Measurements from ENCODE around the gene SYT17.

Gene SYT17

GRCh38 chr16:19235478-19235877 is 67.4 kb downstream of the SYT17 start:
- Mint-ChIP-seq H3K4me1 (ENCODE audit: low read depth) (no peaks in the 10 kb centered on the region), H3K36me3 (ENCODE audit: low read depth) (peaks cover 2% of the 10 kb centered on the region), H3K9me3 (peaks cover 29% of the 10 kb centered on the region), H3K27ac (no peak overlapping the region), H3K27me3 (ENCODE audit: low read depth) (no peaks in the 10 kb centered on the region), H3K4me3 (no peak overlapping the region)

GRCh38 chr16:19235886-19236285 is 67.8 kb downstream of the SYT17 start:
- Mint-ChIP-seq H3K4me1 (ENCODE audit: low read depth) (no peaks in the 10 kb centered on the region), H3K27ac (no peak overlapping the region), H3K9me3 (peaks cover 29% of the 10 kb centered on the region), H3K36me3 (ENCODE audit: low read depth) (peaks cover 2% of the 10 kb centered on the region), H3K4me3 (no peak overlapping the region), H3K27me3 (ENCODE audit: low read depth) (no peaks in the 10 kb centered on the region)

- H3K4me3 Mint-ChIP-seq, result no peak overlapping the region
- no peaks in the 10 kb centered on the region for H3K27me3 Mint-ChIP-seq (ENCODE audit: low read depth)
- peaks cover 29% of the 10 kb centered on the region for H3K9me3 Mint-ChIP-seq
- no peaks in the 10 kb centered on the region for H3K4me1 Mint-ChIP-seq (ENCODE audit: low read depth)
- H3K36me3 Mint-ChIP-seq (ENCODE audit: low read depth), result peaks cover 2% of the 10 kb centered on the region
- no peak overlapping the region for H3K27ac Mint-ChIP-seq
Measured at GRCh38 chr16:19236561-19237209, 68.6 kb downstream of the SYT17 start.

- H3K9me3 Mint-ChIP-seq, result peaks cover 29% of the 10 kb centered on the region
- no peaks in the 10 kb centered on the region for H3K27me3 Mint-ChIP-seq (ENCODE audit: low read depth)
- H3K4me3 Mint-ChIP-seq, result no peak overlapping the region
- H3K4me1 Mint-ChIP-seq (ENCODE audit: low read depth), result no peaks in the 10 kb centered on the region
- no peak overlapping the region for H3K27ac Mint-ChIP-seq
- H3K36me3 Mint-ChIP-seq (ENCODE audit: low read depth), result peaks cover 2% of the 10 kb centered on the region
Measured at GRCh38 chr16:19238406-19238805, 70.4 kb downstream of the SYT17 start.

GRCh38 chr16:19239511-19240155 is 71.6 kb downstream of the SYT17 start:
- H3K27ac Mint-ChIP-seq, result no peak overlapping the region
- peaks cover 26% of the 10 kb centered on the region for H3K9me3 Mint-ChIP-seq
- peaks cover 2% of the 10 kb centered on the region for H3K36me3 Mint-ChIP-seq (ENCODE audit: low read depth)
- no peak overlapping the region for H3K4me3 Mint-ChIP-seq
- H3K4me1 Mint-ChIP-seq (ENCODE audit: low read depth), result no peaks in the 10 kb centered on the region
- H3K27me3 Mint-ChIP-seq (ENCODE audit: low read depth), result no peaks in the 10 kb centered on the region

- H3K36me3 Mint-ChIP-seq (ENCODE audit: low read depth), result no peaks in the 10 kb centered on the region
- no peak overlapping the region for H3K27ac Mint-ChIP-seq
- no peaks in the 10 kb centered on the region for H3K4me1 Mint-ChIP-seq (ENCODE audit: low read depth)
- peaks cover 18% of the 10 kb centered on the region for H3K9me3 Mint-ChIP-seq
- no peaks in the 10 kb centered on the region for H3K27me3 Mint-ChIP-seq (ENCODE audit: low read depth)
- no peak overlapping the region for H3K4me3 Mint-ChIP-seq
Measured at GRCh38 chr16:19240494-19240893, 72.5 kb downstream of the SYT17 start.

- Mint-ChIP-seq H3K27ac (no peak overlapping the region), H3K4me3 (no peak overlapping the region), H3K4me1 (ENCODE audit: low read depth) (no peaks in the 10 kb centered on the region), H3K27me3 (ENCODE audit: low read depth) (no peaks in the 10 kb centered on the region), H3K9me3 (peaks cover 12% of the 10 kb centered on the region), H3K36me3 (ENCODE audit: low read depth) (no peaks in the 10 kb centered on the region)
Measured at GRCh38 chr16:19241512-19241911, 73.5 kb downstream of the SYT17 start.

GRCh38 chr16:19242186-19242585 is 74.1 kb downstream of the SYT17 start:
- H3K36me3 Mint-ChIP-seq (ENCODE audit: low read depth), result no peaks in the 10 kb centered on the region
- no peaks in the 10 kb centered on the region for H3K27me3 Mint-ChIP-seq (ENCODE audit: low read depth)
- H3K27ac Mint-ChIP-seq, result no peak overlapping the region
- H3K4me3 Mint-ChIP-seq, result no peak overlapping the region
- H3K9me3 Mint-ChIP-seq, result peaks cover 12% of the 10 kb centered on the region
- H3K4me1 Mint-ChIP-seq (ENCODE audit: low read depth), result no peaks in the 10 kb centered on the region

- Mint-ChIP-seq H3K36me3 (ENCODE audit: low read depth) (no peaks in the 10 kb centered on the region), H3K27ac (no peak overlapping the region), H3K27me3 (ENCODE audit: low read depth) (no peaks in the 10 kb centered on the region), H3K4me1 (ENCODE audit: low read depth) (no peaks in the 10 kb centered on the region), H3K4me3 (no peak overlapping the region), H3K9me3 (peaks cover 5% of the 10 kb centered on the region)
Measured at GRCh38 chr16:19242987-19243575, 75.0 kb downstream of the SYT17 start.

GRCh38 chr16:19245326-19245925 is 77.4 kb downstream of the SYT17 start:
- no peaks in the 10 kb centered on the region for H3K27me3 Mint-ChIP-seq (ENCODE audit: low read depth)
- H3K27ac Mint-ChIP-seq, result no peak overlapping the region
- no peaks in the 10 kb centered on the region for H3K4me1 Mint-ChIP-seq (ENCODE audit: low read depth)
- no peak overlapping the region for H3K4me3 Mint-ChIP-seq
- no peaks in the 10 kb centered on the region for H3K36me3 Mint-ChIP-seq (ENCODE audit: low read depth)
- H3K9me3 Mint-ChIP-seq, result no peaks in the 10 kb centered on the region

GRCh38 chr16:19252904-19253303 is 84.9 kb downstream of the SYT17 start:
- Mint-ChIP-seq H3K27ac (no peak overlapping the region), H3K9me3 (no peaks in the 10 kb centered on the region), H3K4me3 (no peak overlapping the region), H3K27me3 (ENCODE audit: low read depth) (no peaks in the 10 kb centered on the region), H3K4me1 (ENCODE audit: low read depth) (no peaks in the 10 kb centered on the region), H3K36me3 (ENCODE audit: low read depth) (no peaks in the 10 kb centered on the region)

- H3K4me3 Mint-ChIP-seq, result no peak overlapping the region
- no peaks in the 10 kb centered on the region for H3K4me1 Mint-ChIP-seq (ENCODE audit: low read depth)
- no peak overlapping the region for H3K27ac Mint-ChIP-seq
- no peaks in the 10 kb centered on the region for H3K36me3 Mint-ChIP-seq (ENCODE audit: low read depth)
- H3K9me3 Mint-ChIP-seq, result no peaks in the 10 kb centered on the region
- H3K27me3 Mint-ChIP-seq (ENCODE audit: low read depth), result no peaks in the 10 kb centered on the region
Measured at GRCh38 chr16:19254611-19255010, 86.6 kb downstream of the SYT17 start.

GRCh38 chr16:19264123-19264673 is 96.2 kb downstream of the SYT17 start:
- H3K27me3 Mint-ChIP-seq (ENCODE audit: low read depth), result no peaks in the 10 kb centered on the region
- no peak overlapping the region for H3K27ac Mint-ChIP-seq
- H3K9me3 Mint-ChIP-seq, result peaks cover 15% of the 10 kb centered on the region
- H3K4me3 Mint-ChIP-seq, result no peak overlapping the region
- H3K36me3 Mint-ChIP-seq (ENCODE audit: low read depth), result no peaks in the 10 kb centered on the region
- H3K4me1 Mint-ChIP-seq (ENCODE audit: low read depth), result no peaks in the 10 kb centered on the region

- no peaks in the 10 kb centered on the region for H3K36me3 Mint-ChIP-seq (ENCODE audit: low read depth)
- peaks cover 15% of the 10 kb centered on the region for H3K9me3 Mint-ChIP-seq
- no peak overlapping the region for H3K4me3 Mint-ChIP-seq
- H3K27me3 Mint-ChIP-seq (ENCODE audit: low read depth), result no peaks in the 10 kb centered on the region
- H3K4me1 Mint-ChIP-seq (ENCODE audit: low read depth), result no peaks in the 10 kb centered on the region
- no peak overlapping the region for H3K27ac Mint-ChIP-seq
Measured at GRCh38 chr16:19265380-19265930, 97.4 kb downstream of the SYT17 start.
